Gastrocnemius medialis (tissue), 4 donors: Measurements from ENCODE around the gene CYTL1.

Experiments used
- CTCF ChIP-seq, 5 experiments: fragments of 450-650 bp in 3 of 5; fragments of 200-600 bp in 2 of 5; sonication (generic) in 2 of 5; IDR thresholded peaks in 4 of 5; conservative IDR thresholded peaks in 1 of 5; 1 replicate in 4 of 5; 2 replicates in 1 of 5; pipeline ENCODE4 v1.5.1; 2016 to 2019; ENCODE audit warnings: antibody characterized with exemption in 5 of 5, mild to moderate bottlenecking in 3 of 5, moderate library complexity in 3 of 5
- POLR2A ChIP-seq, 2 donors: fragments of 450-650 bp; IDR thresholded peaks; one replicate each; pipeline ENCODE4 v1.6.1; 2017; ENCODE audit warnings: antibody characterized with exemption in 2 of 2, mild to moderate bottlenecking in 2 of 2, moderate library complexity in 2 of 2

GRCh38 chr4:5018603-5019002 is 655 bp downstream of the CYTL1 start:
- TF ChIP-seq CTCF (IDR thresholded peaks at IDR 0.05 in 4 of 5, conservative IDR thresholded peaks at IDR 0.05 in 1 of 5) (no peak), POLR2A (IDR thresholded peaks at IDR 0.05) (no peak)
